Cardiac muscle cell (in vitro differentiated cells and primary cell): Measurements from ENCODE around the gene ERMN. TPM values are rescaled to one million over a fixed set of nuclear protein-coding genes. Genes with fewer than 3 reads are reported as not detected.

ENCODE experiments used
- DNase-seq, 2 donors: peaks; one replicate each; pipeline versions ENCODE4 v3.0.0 to v3.0.0-alpha.2; 2010 to 2017; ENCODE audit warnings: low read depth in 1 of 2, low spot score in 1 of 2
- H3K27ac ChIP-seq: fragments of 200-600 bp; sonication (generic); 2 replicates; pipeline ENCODE4 v1.5.1; 2016
- H3K27me3 ChIP-seq: fragments of 200-600 bp; sonication (generic); 2 replicates; pipeline ENCODE4 v1.6.0; 2016; ENCODE audit warnings: control low read depth
- H3K36me3 ChIP-seq: fragments of 200-600 bp; sonication (generic); 2 replicates; pipeline ENCODE4 v1.5.1; 2016; ENCODE audit warnings: control low read depth
- H3K4me1 ChIP-seq: fragments of 200-600 bp; sonication (generic); 2 replicates; pipeline ENCODE4 v1.8.1; 2017; ENCODE audit warnings: low read depth, mild to moderate bottlenecking, mixed run types
- H3K4me3 ChIP-seq: fragments of 200-600 bp; sonication (generic); 2 replicates; pipeline ENCODE4 v1.5.1; 2016; ENCODE audit warnings: mild to moderate bottlenecking
- H3K9me3 ChIP-seq: fragments of 200-600 bp; sonication (generic); 2 replicates; pipeline ENCODE4 v1.5.1; 2017; ENCODE audit warnings: low read depth, mild to moderate bottlenecking, control low read depth
- CTCF ChIP-seq: IDR thresholded peaks from 2 replicates; pipeline ENCODE4 v1.5.1; 2012; ENCODE audit warnings: low read depth, mild to moderate bottlenecking, low read length
- polyA plus RNA-seq: library from polyadenylated mRNA; unstranded; fragments of >200 nt; fragmentation: Nextera tagmentation; extraction: Ambion mirVana; gene quantifications from 2 replicates; pipeline ENCODE4 v1.2.1, GENCODE V29; 2016
- total RNA-seq: library from RNA; depleted of rRNA; stranded (reverse); fragments of >200 nt; gene quantifications from 2 replicates; pipeline ENCODE4 v1.2.3, GENCODE V29; 2016

ERMN gene
- total and polyA plus RNA-seq, 2 experiments from 2014 or later, result 0.80 TPM; not detected in 1

DNA sequence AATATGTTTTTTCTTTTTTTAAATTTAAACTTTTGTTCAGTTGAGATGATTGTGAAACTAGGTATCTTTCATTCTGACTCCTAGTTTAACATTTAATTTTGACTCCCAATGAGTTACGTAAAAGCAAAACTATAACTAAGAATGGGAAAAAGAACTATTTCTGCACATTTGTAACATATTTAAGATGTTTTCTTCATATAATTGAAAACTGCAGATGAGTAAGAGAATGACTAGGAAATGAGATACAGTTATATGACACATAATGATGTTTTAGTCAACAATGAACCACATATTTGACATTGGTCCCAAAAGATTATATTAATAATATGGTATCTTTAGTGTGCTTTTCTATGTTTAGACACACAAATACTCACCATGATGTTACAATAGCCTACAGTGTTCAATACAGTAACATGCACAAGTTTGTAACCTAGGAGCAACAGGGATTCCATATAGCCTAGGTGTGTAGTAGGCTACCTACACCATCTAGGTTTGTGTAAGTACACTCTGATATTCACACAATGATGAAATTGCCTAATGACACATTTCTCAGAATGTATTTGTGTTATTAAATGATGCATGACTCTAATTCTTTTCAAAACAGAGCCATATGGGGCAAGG lies 12.6 kb downstream of the ERMN start:
- no peak for DNase-seq
- Histone ChIP-seq H3K36me3 (no peaks in the 10 kb centered on the region), H3K4me3 (no peak overlapping the region), H3K4me1 (no peaks in the 10 kb centered on the region), H3K27ac (no peak overlapping the region), H3K27me3 (no peaks in the 10 kb centered on the region), H3K9me3 (no peaks in the 10 kb centered on the region)
- TF ChIP-seq CTCF, result no peak

DNA sequence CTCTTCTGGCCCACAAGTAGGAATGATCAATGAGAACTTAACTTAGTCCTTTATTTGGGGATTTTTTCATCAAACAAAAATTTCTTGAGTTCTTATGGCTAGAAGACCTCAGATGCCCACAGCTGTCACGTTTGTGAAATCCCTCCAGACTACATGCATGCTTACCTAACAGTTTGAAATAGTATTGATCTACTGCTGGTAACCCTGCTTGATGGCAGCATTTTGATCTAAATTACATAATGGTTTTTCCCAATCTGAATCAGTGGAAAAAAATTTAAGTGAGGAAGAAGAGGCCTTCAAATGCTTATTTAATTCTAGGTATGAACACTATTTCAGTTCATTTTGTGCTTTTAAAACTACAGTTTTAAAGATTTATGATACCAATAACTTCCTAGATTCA lies 13.9 kb downstream of the ERMN start:
- no peaks in the 10 kb centered on the region for H3K9me3 ChIP-seq
- TF ChIP-seq CTCF, result no peak
- no peak for DNase-seq
- peaks cover under 1% of the 10 kb centered on the region for H3K4me1 ChIP-seq
- no peak overlapping the region for H3K27ac ChIP-seq
- no peaks in the 10 kb centered on the region for H3K27me3 ChIP-seq
- H3K4me3 ChIP-seq, result no peak overlapping the region
- H3K36me3 ChIP-seq, result no peaks in the 10 kb centered on the region

DNA sequence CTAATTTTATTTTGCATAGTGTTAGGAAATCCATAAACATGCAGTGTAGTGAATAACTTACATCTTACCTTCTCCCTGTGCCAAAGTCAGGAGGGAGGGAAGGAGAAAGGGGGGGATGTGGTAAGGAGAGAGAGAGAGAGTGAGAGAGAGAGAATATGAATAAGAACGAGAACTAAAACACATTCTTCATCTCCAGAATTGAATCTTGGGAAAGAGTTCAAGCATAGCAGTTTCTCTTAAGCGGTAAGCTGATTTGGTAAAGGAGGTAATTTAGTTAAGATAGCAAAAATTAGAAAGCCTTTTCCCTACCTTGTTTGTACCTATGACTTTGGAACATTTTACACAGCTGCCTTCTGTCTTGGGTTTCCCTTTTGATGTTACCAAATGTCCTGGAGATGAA lies 15.7 kb downstream of the ERMN start:
- no peaks in the 10 kb centered on the region for H3K27me3 ChIP-seq
- H3K27ac ChIP-seq, result no peak overlapping the region
- TF ChIP-seq CTCF, result no peak
- H3K4me3 ChIP-seq, result no peak overlapping the region
- no peak for DNase-seq
- no peaks in the 10 kb centered on the region for H3K36me3 ChIP-seq
- H3K9me3 ChIP-seq, result no peaks in the 10 kb centered on the region
- peaks cover 3% of the 10 kb centered on the region for H3K4me1 ChIP-seq

GRCh38 chr2:157307021-157307420 lies 18.6 kb downstream of the ERMN start:
- Histone ChIP-seq H3K27me3 (no peaks in the 10 kb centered on the region), H3K4me1 (peaks cover 3% of the 10 kb centered on the region), H3K9me3 (no peaks in the 10 kb centered on the region), H3K4me3 (no peak overlapping the region), H3K36me3 (no peaks in the 10 kb centered on the region), H3K27ac (no peak overlapping the region)
- no peak for DNase-seq
- peak; percentile 21 for TF ChIP-seq CTCF

GRCh38 chr2:157305723-157306110 lies 19.9 kb downstream of the ERMN start:
- Histone ChIP-seq H3K27ac (no peak overlapping the region), H3K36me3 (no peaks in the 10 kb centered on the region), H3K4me3 (no peak overlapping the region), H3K27me3 (no peaks in the 10 kb centered on the region), H3K9me3 (no peaks in the 10 kb centered on the region), H3K4me1 (peaks cover 9% of the 10 kb centered on the region)
- no peak for DNase-seq
- TF ChIP-seq CTCF, result no peak
